G401 (cell line): ENCODE data around the gene FLOT2. TPM values are rescaled to one million over a fixed set of nuclear protein-coding genes. Genes with fewer than 3 reads are reported as not detected.
A peak's percentile ranks its signal among the peaks of the same experiment; 100 is the strongest.
"Not testable (repeated sequence)": the region's sequence is repeated elsewhere in the genome, so short reads cannot be mapped to it uniquely, and the experiment has no call there.

Experiments
- DNase-seq: peaks from one replicate; pipeline ENCODE4 v3.0.0-alpha.2; 2015; ENCODE audit warnings: low spot score
- in situ Hi-C: cut with HindIII; loops from 2 replicates; pipeline ENCODE4 v1.10.0; 2016; ENCODE audit warnings: low sequenced_read_pairs, mixed read lengths
- total RNA-seq: library from RNA; depleted of rRNA; stranded (reverse); fragments of >200 nt; shearing (Covaris generic); gene quantifications from 2 replicates; pipeline ENCODE4 v1.2.3, GENCODE V29; 2014

The FLOT2 gene
- total RNA-seq, 1 experiment from 2014 or later: 59.7 TPM

DNA sequence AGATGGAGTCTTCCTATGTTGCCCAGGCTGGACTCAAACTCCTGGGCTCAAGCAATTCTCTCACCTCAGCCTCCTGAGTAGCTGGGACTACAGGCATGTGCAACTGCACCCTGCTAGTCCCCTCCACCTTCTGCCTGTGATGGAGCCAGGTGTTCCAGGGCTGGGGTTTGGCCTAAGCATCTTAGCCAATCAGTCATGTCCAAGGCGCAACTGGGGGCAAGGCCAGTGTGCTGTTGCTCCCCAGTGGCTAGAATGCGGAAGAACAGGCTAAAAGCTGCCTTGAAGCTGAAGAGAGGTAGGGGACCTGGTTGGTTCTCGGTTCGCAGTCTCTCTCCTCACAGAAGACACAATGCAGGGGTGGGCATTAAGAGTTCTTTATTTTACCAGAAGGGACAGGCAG is 18.6 kb downstream of the FLOT2 start:
- in situ Hi-C loops: loop anchor here (5.0 kb wide), 1 partner anchor 117 kb away; no protein-coding TSS in a partner anchor
- DNase-seq: peak; percentile 21

DNA sequence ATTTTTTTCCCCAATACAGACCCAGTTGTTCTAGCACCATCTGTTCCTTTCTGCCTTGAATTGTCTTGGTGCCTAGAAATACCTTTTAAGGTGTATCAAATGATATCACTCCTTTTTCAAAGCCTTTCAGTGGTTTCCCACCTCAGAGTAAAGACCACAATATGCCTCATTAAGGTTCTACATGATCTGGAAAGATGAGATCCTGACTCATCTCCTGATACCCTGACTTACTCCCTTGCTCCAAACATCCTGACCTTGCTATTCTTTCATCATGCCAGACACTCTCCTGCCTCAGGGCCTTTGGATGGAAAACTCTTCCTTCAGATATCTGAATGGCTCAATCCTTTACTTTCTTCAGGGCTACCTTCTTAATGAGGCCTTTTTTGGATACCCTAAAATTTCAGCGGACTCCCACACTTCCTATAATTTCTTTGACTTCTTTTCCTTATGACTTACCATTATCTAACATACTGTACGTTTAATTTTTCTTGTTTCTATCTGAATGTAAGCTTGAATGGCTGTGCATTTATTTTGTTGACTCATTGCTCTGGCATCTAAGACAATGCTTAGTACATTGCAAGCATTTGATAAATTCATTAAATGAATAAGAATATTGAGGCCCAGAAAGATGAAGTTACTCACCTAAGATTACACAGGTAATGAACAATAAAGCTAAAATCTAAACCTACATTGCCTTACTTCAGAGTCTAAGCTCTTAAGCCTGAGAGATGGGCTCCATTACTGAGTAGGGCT is 19.2 kb downstream of the FLOT2 start:
- DNase-seq: no peak
- in situ Hi-C loops: loop anchor here (5.0 kb wide), 1 partner anchor 116 kb away; no protein-coding TSS in a partner anchor

DNA sequence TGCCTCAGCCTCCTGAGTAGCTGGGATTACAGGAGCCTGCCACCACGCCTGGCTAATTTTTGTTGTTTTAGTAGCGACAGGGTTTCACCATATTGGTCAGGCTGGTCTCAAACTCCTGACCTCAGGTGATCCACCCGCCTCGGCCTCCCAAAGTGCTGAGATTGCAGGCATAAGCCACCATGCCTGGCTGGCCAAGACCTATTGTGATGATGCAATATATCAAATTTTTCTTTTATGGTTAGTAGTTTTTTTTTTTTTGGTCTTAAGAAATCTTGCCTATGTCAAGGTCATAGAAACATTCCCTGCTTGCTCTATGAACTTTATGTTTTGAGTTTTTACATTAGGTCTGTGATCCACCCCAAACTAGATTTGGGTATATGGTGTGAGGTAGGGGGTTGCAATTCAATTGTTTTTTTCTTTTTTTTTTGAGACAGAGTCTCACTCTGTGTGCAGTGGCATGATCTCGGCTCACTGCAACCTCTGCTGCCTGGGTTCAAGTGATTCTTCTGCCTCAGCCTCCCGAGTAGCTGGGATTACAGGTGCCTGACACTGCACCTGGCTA is 20.3 kb downstream of the FLOT2 start:
- in situ Hi-C loops: loop anchor here (5.0 kb wide), 1 partner anchor 115 kb away; no protein-coding TSS in a partner anchor
- DNase-seq: not testable (repeated sequence)

DNA sequence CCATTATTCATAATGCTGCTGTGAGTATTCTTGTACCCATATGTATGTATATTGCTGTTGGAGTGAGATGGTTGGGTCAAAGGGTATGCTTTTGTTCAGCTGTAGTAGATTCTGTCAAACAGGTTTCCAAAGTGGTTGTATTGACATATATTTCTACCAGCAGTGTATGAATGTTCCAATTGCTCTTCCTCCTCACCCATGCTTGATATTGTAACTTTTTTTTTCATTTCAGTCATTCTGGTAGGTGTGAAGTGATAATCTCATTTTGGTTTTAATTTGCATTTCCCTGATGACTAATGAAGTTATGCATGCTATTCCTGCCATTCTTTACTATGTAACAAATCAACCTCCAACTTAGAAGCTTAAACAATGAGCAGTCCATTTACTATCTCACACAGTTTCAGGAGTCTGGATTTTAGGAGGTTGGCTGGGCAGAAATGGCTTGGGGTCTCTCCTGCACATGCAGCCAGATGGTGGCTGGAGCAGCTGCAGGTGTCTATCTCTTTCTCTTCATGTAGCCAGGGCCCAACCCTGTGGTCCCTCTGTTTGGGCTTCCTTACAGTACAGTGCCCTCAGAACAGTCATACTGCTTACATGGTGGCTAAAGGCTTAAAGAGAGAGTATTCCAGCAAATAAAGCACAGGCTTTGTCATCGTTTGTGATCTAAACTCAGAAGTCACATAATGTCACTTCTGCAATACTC is 21.5 kb downstream of the FLOT2 start:
- in situ Hi-C loops: loop anchor here (5.0 kb wide), 1 partner anchor 114 kb away; no protein-coding TSS in a partner anchor
- no peak for DNase-seq

DNA sequence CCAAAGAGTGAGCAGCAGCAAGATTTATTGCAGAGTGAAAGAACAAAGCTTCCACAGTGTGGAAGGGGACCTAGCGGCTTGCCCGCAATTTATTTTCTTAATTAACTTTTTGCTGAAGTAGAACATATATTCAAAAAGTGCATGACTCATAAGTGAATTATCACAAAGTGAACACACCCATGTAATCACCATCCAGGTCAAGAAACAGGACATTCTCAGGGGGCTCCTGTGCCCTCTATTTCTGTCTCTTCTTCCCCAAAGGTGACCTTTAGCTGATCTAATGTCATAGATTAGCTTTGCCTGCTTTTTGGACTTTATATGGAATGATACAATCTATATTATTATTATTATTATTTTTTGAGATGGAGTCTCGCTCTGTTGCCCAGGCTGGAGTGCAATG is 22.8 kb downstream of the FLOT2 start:
- no peak for DNase-seq
- in situ Hi-C loops: loop anchor here (5.0 kb wide), 1 partner anchor 112 kb away; no protein-coding TSS in a partner anchor

DNA sequence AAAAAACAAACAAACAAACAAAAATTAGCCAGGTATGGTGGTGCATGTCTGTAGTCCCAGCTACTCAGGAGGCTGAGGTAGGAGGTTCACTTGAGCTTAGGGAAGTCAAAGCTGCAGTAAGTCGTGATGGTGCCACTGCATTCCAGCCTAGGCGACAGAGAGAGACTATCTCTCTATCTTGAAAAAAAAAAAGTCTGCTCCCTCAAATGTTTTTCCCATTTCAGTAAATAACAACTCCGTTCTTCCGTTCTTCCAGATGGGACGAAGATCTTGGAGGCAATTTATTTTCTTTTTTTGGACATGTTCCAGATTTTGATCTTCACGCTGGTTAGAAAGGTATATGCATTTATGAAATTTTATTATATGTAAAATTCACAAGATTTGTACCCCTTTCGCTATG is 23.7 kb downstream of the FLOT2 start:
- no peak for DNase-seq
- in situ Hi-C loops: no loop called here

DNA sequence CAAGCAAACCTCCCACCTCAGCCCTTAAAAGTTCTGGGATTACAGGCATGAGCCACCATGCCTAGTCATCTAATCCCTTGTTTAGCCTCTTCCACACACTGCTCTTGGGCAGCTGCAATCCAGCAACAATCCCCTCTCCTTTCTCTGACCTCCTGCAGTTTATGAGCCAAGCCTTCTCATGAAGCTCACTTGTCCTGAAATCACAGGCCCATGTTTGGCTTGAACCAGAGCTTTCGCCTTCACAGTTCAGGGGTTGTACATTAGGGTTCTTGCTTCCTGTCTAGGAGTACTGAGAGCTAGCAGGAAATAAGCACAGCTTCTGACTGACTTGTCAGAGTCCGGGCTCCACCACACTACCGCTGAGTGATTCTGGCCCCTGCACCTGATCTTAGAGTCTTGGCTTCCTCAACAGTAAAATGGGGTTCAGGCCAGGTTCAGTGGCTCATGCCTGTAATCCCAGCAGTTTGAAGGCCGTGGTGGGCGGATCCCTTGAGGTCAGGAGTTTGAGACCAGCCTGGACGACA is 26.4 kb downstream of the FLOT2 start:
- no peak for DNase-seq
- in situ Hi-C loops: no loop called here

DNA sequence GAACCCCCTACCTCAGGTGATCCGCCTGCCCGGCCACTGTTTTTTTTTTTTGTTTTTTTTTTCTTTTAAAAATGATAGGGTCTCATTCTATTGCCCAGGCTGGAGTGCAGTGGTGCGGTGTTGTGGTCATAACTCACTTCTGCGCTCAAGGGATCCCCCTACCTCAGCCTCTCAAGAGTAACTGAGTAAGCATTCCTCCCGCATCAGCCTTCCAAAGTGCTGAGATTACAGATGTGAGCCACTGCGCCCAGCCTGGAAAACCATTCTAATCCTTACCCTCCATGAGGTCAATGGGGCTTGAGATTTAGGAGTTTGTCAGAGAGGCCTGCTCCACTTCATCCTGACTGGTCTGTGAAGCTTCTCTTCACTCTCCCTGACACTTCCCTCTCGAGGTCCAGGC is 30.3 kb downstream of the FLOT2 start:
- no peak for DNase-seq
- in situ Hi-C loops: no loop called here

DNA sequence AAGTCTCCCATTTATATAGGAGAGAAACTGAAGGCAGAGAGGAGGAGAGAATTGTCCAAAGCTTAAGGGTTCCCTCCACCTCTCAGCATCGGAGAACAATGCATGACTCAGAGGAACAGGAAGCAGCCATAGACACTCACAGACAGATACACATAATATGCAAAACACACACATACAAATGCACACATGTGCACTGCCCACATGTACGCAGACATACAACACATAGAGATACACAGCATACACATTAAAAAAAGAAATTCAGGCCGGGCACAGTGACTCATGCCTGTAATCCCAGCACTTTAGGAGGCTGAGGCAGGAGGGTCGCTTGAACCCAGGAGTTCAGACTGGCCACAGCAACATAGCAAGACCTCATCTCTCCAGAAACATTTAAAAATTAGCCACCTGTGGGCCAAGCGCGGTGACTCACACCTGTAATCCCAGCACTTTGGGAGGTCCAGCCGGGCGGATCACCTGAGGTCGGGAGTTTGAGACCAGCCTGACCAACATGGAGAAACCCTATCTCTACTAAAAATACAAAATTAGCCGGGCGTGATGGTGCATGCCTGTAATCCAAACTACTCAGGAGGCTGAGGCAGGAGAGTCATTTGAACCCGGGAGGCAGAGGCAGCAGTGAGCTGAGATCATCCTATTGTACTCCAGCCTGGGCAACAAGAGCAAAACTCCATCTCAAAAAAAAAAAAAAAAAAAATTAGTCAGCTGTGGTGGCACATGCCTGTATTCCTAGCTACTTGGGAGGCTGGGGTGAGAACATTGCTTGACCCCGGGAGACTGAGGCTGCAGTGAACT is 31.4 kb downstream of the FLOT2 start:
- DNase-seq: no peak
- in situ Hi-C loops: no loop called here

DNA sequence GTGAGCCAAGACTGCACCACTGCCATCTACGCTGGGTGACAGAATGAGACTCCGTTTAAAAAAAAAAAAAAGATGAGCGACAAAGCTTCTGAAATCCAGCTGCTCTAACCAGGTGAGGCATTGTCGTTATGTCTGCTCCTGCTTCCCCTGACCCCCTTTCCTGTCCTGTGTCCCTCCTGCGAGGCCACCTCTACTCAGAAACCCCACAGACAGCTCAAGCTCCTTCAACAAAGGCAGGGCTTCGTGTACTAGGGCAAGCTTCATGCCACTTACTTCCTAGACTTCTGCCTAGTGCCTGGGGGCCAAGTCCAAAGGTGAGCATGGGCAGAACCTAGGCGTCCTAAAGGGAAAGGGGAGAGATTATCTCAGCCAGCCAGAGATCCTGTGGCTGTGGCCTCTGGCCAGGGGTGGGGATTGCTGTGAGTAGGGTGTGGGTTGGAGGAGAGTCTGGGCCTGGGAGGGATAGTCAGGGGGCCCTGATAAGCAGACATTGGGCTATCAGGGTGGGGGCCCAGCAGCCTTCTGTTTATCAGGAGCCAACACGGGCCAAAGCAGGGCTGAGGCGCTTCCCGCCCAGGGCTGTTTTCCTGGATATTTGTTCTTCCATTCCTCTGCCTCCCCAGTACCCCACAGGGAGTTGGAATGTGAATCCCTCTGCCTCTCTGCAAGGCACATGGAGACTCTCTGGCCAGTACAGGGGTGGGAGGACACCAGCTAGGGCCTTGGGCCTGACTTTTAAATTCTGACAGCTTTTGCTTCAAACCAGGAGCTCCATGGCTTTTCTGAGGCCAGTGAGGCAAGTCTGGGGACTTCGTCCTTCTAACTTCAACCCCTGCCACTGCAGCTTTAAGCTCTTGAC is 32.3 kb downstream of the FLOT2 start:
- in situ Hi-C loops: no loop called here
- DNase-seq: no peak

DNA sequence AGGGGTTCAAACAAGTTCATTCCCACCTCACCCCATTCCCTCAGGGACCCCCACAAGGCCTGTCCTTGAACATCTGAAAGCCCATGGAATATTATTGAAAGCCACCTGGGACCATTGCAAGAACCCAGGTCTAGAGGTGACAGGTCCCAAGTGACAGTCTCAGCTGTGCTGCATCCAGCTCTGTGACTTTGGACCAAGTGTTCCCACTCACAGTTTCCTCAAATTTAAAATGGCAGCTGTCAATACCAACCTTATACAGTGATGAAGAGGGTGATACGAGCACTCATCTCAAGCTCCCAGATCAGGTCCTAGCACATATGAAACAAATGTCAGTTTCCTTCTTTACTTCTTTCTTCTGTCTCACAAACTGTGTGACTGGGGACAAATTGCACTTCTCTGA is 33.6 kb downstream of the FLOT2 start:
- no peak for DNase-seq
- in situ Hi-C loops: no loop called here

DNA sequence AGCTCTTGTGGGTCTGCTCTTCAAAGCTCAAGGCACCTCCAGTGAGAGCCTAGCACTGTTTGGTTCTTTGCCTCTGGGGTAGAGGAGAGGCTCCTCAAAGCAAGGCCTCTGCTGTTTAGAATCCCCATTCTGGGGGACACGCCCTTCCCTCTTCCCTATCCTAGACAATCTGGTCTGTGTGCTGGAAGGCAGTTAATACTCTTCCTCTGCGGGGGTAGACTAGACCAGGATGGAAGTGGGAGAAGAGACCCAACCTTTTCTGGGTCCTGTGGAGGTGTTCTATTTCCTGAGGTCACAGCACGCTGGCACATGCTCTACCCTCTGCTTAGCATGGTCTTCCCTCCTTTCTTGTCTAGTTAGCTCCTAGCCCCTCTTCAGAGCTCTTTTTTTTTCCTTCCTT is 35.0 kb downstream of the FLOT2 start:
- no peak for DNase-seq
- in situ Hi-C loops: no loop called here

DNA sequence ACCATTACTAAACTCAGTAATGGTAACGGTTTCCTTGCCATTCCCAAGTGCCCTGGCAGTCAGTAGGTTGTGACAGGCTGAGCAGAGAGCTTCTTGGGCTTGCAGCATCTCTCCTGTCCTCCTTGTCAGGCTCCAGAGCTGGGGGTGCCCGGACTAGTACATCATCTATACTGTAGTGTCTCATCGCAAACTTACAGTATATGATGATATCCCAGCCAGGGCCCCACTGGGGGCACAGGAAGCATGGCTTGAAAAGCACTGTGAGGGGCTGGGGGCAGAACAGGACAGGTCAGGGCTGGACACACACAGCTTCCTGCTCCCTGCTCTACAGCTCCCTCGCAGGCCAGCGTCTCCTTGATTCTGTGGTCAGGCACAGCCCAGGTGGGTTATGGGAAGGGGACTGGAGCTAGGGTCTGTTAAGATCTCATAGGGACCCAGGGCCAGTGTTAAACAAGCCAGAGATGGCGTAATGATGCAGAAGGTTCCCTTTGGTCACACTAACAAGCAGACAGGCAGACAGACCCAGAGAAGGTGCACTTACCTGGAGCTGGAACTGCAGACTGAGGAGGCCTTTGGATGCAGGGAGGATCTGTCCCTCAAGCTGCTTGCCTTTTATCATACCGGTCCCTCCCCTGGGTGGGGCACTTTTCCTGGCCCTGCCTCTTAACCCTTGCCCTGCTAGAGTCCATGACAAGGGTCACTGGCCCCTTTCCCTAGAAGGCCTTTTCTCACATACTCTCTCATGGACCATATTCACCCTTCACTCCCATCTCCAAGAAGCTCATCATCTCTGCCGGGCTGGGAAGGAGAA is 35.9 kb downstream of the FLOT2 start:
- in situ Hi-C loops: no loop called here
- no peak for DNase-seq

DNA sequence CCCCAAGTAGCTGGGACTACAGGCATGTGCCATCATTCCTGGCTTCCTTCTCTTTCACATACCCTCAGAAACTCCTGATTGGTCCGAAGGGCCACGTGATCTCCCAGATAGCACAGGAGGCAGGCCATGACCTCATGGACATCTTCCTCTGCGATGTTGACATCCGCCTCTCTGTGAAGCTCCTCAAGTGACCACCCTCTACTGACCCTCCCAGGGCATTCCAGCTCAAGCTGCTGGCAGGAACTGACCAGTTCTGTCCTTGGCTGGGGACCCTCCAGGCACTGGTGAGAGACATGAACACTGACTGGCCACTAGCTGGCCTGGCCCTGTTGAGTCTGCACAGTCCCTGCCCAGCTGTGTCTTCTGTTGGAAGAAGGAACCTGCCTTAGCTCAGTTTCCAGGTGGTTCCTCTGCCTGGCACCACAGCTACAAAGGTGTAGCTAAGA is 37.1 kb downstream of the FLOT2 start:
- DNase-seq: no peak
- in situ Hi-C loops: no loop called here

DNA sequence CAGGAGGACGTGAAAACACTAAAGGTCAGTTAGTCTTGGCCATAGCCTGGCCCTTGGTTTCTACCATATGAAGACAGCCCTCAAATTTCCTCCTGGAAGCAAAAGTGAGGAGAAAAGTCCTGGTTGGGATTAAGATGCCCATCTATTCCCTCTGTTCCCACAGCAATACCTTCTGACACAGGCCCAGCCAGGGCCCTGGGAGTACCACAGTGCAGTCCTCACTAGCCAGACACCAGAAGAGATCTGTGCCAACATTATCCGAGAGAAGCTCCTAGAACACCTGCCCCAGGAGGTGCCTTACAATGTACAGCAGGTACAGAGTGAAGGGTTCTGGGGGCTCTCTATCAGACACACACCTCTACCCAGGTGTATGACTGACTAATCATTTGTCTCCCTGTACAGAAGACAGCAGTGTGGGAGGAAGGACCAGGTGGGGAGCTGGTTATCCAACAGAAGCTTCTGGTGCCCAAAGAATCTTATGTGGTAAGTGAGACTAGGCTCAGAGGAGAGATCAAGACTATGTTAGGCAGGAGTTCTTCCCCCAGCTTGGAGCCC is 38.7 kb downstream of the FLOT2 start:
- no peak for DNase-seq
- in situ Hi-C loops: no loop called here

DNA sequence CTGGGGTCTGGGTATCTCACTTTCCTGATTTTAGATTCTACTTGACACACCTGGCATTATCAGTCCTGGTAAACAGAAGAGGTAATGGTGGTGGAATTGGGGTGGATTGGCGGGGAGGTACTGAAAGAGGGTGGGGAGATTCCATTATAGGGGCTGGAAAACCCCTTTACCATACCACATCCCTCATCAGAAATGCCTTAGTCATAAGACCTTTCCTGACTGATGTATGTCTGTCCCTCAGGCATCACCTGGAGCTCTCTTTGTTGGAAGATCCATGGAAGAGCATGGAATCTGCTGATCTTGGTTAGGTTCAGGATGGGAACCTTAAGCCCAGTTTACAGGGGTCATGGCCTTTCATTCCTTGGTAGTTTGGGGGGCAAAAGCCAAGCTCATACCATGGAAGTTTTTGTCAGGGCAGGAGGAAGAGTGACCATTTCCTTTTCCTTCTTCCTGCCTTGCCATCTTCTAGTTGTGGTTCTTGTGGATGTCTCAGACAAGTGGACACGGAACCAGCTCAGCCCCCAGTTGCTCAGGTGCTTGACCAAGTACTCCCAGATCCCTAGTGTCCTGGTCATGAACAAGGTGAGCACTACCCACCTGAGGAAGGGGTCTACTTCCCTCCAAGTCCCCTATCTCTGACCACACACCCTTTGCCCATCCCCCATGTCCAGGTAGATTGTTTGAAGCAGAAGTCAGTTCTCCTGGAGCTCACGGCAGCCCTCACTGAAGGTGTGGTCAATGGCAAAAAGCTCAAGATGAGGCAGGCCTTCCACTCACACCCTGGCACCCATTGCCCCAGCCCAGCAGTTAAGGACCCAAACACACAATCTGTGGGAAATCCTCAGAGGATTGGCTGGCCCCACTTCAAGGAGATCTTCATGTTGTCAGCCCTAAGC is 39.4 kb downstream of the FLOT2 start:
- DNase-seq: no peak
- in situ Hi-C loops: no loop called here
